ENCODE measurements around the gene KIAA0408.

GRCh38 chr6:127482325-127482724, 23.1 kb upstream of the KIAA0408 start:
- no peak for TF ChIP-seq CTCF (IDR thresholded peaks at IDR 0.05)
- no peak for TF ChIP-seq POLR2A (IDR thresholded peaks at IDR 0.05)
